ENCODE measurements around the gene SH2D4B. TPM values are rescaled to one million over a fixed set of nuclear protein-coding genes. Genes with fewer than 3 reads are reported as not detected.

Gene SH2D4B
- total RNA-seq, 4 donors from 2014 or later: not detected

DNA sequence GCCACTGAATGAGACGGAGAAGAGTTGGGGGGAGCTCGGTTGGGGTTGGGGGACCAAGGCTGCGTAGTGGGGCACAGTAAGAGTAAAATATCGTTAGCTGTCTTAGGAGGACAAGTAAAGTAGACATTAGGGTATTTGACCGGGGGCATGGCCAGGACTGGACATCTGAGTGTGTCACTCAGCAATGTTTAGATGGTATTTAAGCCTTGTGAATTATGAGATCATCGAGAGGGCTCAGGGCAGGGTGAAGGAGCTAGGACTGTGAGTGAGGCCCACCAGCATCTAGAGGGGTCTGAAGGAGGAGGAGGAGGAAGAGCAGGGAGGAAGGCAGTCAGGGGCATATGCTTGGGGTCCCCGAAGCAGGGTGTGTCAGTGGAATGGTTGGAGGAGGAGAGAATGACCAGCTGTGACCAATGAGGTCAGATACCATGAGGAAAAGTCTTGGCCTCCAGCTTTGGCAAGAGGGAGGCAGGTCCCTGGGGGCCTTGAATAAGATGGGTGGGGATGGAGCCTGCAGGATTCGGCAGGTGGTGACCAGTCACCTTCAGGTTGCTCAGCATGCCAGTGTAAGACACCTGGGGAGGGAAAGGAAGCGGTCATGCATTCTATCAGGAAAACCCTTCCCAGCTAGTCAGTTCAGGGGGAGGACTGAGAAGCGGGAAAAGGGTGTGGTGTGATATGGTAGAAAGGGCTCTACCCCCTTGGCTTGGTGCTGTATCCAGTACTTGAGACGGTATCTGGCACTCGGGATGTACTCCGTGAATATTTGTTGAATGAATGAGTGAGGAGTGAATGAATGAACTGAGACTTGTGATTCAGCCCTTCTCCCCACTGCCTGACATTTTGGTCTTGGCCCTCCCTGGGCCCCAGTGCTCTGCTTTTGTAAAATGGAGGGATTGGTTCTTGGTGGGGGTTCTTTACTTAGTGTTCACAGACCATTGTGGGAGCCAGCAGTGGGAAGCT is 34.8 kb upstream of the SH2D4B start:
- Histone ChIP-seq H3K4me3 (no peak overlapping the region), H3K27ac (peak overlapping the region in 3 of 4 donors; percentile 53 to 87 (median 78)), H3K27me3 (no peaks in the 10 kb centered on the region), H3K4me1 (peaks cover 6 to 80% (median 43%) of the 10 kb centered on the region in 4 donors), H3K9me3 (no peaks in the 10 kb centered on the region), H3K36me3 (peaks cover 0 to 10% (median 0%) of the 10 kb centered on the region in 3 donors)
- TF ChIP-seq POLR2A (IDR thresholded peaks at IDR 0.05): no peak
- TF ChIP-seq, protein P1, sequence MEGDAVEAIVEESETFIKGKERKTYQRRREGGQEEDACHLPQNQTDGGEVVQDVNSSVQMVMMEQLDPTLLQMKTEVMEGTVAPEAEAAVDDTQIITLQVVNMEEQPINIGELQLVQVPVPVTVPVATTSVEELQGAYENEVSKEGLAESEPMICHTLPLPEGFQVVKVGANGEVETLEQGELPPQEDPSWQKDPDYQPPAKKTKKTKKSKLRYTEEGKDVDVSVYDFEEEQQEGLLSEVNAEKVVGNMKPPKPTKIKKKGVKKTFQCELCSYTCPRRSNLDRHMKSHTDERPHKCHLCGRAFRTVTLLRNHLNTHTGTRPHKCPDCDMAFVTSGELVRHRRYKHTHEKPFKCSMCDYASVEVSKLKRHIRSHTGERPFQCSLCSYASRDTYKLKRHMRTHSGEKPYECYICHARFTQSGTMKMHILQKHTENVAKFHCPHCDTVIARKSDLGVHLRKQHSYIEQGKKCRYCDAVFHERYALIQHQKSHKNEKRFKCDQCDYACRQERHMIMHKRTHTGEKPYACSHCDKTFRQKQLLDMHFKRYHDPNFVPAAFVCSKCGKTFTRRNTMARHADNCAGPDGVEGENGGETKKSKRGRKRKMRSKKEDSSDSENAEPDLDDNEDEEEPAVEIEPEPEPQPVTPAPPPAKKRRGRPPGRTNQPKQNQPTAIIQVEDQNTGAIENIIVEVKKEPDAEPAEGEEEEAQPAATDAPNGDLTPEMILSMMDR (IDR thresholded peaks at IDR 0.05): no peak
- peak in 1 of 3 donors; percentile 38 for DNase-seq

DNA sequence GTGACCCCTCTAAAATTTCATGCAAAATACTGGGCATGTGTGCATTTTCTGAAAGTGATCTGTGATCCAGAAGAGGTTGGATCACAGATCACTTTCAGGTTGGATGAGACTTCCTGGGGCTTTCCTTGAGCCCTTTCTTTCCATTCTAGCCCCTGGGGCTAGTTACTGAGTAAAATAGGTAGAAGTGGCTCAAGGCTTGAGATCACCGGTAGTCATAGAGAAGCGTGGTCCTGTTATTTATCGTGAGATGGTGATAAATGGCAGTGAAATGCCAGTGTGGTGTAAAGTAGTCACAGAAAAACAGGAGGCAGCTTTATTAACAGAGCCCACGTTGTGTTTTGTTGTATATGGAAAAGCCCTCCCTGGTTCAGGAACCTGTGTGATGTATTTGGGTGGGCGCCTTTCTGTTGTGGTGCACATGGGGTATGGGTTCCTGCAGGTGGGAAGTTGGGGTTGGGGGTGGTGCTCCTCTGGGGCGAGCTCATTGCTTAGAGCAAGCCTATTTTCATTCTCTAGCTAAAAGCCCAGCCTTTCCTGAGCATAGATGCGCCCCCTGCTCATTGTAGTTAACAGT is 34.0 kb upstream of the SH2D4B start:
- H3K27me3 ChIP-seq: no peaks in the 10 kb centered on the region
- no peak overlapping the region for H3K4me3 ChIP-seq
- peaks cover 6 to 72% (median 36%) of the 10 kb centered on the region in 4 donors for H3K4me1 ChIP-seq
- peaks cover 0 to 14% (median 0%) of the 10 kb centered on the region in 3 donors for H3K36me3 ChIP-seq
- DNase-seq: no peak
- H3K9me3 ChIP-seq: no peaks in the 10 kb centered on the region
- H3K27ac ChIP-seq: peak overlapping the region; percentile 50 to 87 (median 66)
- TF ChIP-seq POLR2A (IDR thresholded peaks at IDR 0.05): no peak

DNA sequence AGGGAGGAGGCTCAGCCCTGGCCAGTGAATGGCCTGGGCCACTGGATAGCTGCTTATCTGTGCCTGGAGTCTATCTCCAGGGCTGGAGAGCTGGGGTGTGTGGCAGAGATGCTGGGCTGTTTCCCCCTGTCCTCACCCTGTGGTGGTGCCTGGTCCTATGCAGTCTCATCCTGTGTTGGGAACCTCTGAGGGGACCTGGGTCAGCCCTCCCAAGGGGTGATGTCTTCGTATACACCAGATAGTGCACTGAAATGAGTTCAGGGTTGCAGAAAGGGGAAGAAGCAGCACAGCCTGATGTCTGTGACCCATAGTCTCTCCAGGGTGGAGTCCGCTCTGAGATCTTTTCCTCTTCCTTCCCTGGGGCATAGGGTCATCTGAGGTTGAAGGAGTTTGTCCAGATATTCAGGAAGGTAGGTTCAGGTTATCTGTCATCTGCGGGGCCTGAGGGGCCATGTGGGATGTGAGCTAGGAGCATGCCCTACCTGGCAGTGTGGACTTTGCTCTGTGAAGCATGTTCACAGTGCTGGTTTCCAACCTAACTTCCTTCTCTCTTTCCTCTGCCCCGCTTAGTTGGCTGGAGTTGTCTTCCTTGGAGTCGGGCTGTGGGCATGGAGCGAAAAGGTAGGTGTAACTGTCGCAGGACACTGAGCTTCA is 33.4 kb upstream of the SH2D4B start:
- H3K27ac ChIP-seq: peak overlapping the region; percentile 53 to 87 (median 70)
- peaks cover 4 to 66% (median 33%) of the 10 kb centered on the region in 4 donors for H3K4me1 ChIP-seq
- H3K9me3 ChIP-seq: no peaks in the 10 kb centered on the region
- no peaks in the 10 kb centered on the region for H3K27me3 ChIP-seq
- DNase-seq: peak in 2 of 3 donors; percentile 65 to 71
- H3K4me3 ChIP-seq: peak overlapping the region in 1 of 4 donors; percentile 6
- TF ChIP-seq, protein P1 (IDR thresholded peaks at IDR 0.05): no peak
- TF ChIP-seq POLR2A (IDR thresholded peaks at IDR 0.05): no peak
- H3K36me3 ChIP-seq: peaks cover 0 to 21% (median 0%) of the 10 kb centered on the region in 3 donors

DNA sequence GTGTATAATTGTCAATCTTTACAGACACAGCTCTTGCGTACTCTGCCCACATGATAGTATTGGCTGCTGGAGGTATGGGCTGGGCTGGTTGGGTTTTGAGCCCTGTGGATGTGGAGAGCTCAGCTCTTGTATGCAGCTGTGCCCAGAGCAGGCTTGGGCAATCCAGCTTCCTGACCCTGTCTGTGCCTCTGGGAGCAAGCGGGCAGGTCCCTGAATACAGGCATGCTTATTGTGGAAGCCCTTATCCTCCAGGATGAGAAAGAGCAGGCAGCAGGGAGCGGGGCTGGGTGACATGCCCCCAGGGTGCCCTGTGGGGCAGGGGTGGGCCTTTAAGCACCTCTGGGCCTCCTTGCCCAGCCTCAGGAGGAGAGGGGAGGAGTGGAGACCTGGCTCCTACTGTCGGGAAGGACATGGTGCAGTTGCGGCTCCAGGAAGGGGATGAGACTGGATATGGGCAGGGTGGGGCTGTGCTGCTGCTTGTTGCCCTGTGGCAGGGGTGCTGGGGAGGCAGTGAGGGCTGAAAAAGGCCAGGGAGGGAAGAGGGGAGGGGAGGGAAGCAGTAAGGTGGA is 32.7 kb upstream of the SH2D4B start:
- peak overlapping the region in 1 of 4 donors; percentile 6 for H3K4me3 ChIP-seq
- H3K27me3 ChIP-seq: no peaks in the 10 kb centered on the region
- peak in 2 of 3 donors; percentile 48 to 58 for DNase-seq
- H3K27ac ChIP-seq: peak overlapping the region; percentile 53 to 87 (median 70)
- H3K36me3 ChIP-seq: peaks cover 0 to 27% (median 0%) of the 10 kb centered on the region in 3 donors
- H3K4me1 ChIP-seq: peaks cover 0 to 59% (median 26%) of the 10 kb centered on the region in 4 donors
- TF ChIP-seq POLR2A (IDR thresholded peaks at IDR 0.05): no peak
- TF ChIP-seq, protein P1 (IDR thresholded peaks at IDR 0.05): no peak
- H3K9me3 ChIP-seq: no peaks in the 10 kb centered on the region

DNA sequence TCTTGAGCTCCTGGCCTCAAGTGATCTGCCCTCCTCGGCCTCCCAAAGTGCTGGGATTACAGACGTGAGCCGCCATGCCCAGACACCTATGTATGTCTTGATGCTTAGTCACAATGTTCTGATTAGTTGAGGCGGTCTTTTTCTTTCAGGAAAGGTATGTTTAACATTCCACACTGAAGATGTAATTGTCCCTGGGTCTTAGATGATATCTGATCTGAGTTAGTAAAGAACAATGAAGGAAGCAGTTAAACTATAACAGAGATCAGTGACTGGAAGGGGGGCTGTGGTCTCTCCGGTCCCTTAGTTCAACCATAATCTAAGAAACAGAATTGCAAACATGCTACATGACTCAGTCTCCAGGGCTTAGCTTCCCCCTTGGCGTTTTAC is 31.5 kb upstream of the SH2D4B start:
- Histone ChIP-seq H3K27me3 (no peaks in the 10 kb centered on the region), H3K27ac (peak overlapping the region in 1 of 4 donors; percentile 20), H3K36me3 (peaks cover 0 to 38% (median 0%) of the 10 kb centered on the region in 3 donors), H3K4me1 (peaks cover 0 to 49% (median 21%) of the 10 kb centered on the region in 4 donors), H3K4me3 (no peak overlapping the region), H3K9me3 (no peaks in the 10 kb centered on the region)
- no peak for DNase-seq
- no peak for TF ChIP-seq POLR2A (IDR thresholded peaks at IDR 0.05)
- TF ChIP-seq, protein P1 (IDR thresholded peaks at IDR 0.05): no peak
